Measurements from ENCODE around the gene AHI1.

Gene AHI1

DNA sequence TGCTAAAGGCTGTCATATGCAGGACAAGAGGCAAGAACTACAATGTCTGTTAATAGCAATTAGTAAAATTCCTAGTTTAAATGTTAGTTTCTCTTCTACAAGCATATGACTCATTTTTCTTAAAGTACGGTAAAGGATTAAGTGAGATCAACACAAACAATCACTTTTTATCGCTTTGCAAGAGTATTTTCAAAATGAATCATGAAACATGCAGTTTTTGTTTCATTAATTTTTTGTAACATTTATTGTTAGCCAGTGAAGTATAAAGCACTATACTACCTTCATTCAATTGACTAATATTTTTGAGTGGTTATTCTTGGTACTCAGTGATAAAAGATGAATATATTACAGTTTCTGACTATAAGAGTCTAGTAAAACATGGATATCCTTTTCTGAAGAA is 138.6 kb downstream of the AHI1 start:
- Histone ChIP-seq H3K36me3 (ENCODE audit: insufficient read depth) (no peaks in the 10 kb centered on the region), H3K9ac (no peak overlapping the region), H4K20me1 (ENCODE audit: insufficient read depth) (no peaks in the 10 kb centered on the region), H3K4me3 (IDR thresholded peaks at IDR 0.05; ENCODE audit: insufficient read depth, low read depth, low read length) (no peak overlapping the region), H3K79me2 (ENCODE audit: insufficient read depth, low read depth) (no peaks in the 10 kb centered on the region), H3K27me3 (ENCODE audit: insufficient read depth, low read depth) (no peaks in the 10 kb centered on the region), H3K4me1 (ENCODE audit: low read depth, poor library complexity, severe bottlenecking) (no peaks in the 10 kb centered on the region), H2AFZ (ENCODE audit: low read depth) (no peak overlapping the region), H3K27ac (no peak overlapping the region), H3K4me2 (no peak overlapping the region)
- TF ChIP-seq, protein P1, sequence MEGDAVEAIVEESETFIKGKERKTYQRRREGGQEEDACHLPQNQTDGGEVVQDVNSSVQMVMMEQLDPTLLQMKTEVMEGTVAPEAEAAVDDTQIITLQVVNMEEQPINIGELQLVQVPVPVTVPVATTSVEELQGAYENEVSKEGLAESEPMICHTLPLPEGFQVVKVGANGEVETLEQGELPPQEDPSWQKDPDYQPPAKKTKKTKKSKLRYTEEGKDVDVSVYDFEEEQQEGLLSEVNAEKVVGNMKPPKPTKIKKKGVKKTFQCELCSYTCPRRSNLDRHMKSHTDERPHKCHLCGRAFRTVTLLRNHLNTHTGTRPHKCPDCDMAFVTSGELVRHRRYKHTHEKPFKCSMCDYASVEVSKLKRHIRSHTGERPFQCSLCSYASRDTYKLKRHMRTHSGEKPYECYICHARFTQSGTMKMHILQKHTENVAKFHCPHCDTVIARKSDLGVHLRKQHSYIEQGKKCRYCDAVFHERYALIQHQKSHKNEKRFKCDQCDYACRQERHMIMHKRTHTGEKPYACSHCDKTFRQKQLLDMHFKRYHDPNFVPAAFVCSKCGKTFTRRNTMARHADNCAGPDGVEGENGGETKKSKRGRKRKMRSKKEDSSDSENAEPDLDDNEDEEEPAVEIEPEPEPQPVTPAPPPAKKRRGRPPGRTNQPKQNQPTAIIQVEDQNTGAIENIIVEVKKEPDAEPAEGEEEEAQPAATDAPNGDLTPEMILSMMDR (conservative IDR thresholded peaks at IDR 0.05; ENCODE audit: low read depth, low read length) = no peak

GRCh38 chr6:135358251-135358821 is 139.2 kb downstream of the AHI1 start:
- H2AFZ ChIP-seq (ENCODE audit: low read depth) = no peak overlapping the region
- H3K9ac ChIP-seq = no peak overlapping the region
- no peaks in the 10 kb centered on the region for H3K79me2 ChIP-seq (ENCODE audit: insufficient read depth, low read depth)
- no peaks in the 10 kb centered on the region for H4K20me1 ChIP-seq (ENCODE audit: insufficient read depth)
- TF ChIP-seq, protein P1 (conservative IDR thresholded peaks at IDR 0.05; ENCODE audit: low read depth, low read length) = no peak
- no peak overlapping the region for H3K4me3 ChIP-seq (IDR thresholded peaks at IDR 0.05; ENCODE audit: insufficient read depth, low read depth, low read length)
- H3K36me3 ChIP-seq (ENCODE audit: insufficient read depth) = no peaks in the 10 kb centered on the region
- no peaks in the 10 kb centered on the region for H3K4me1 ChIP-seq (ENCODE audit: low read depth, poor library complexity, severe bottlenecking)
- no peak overlapping the region for H3K27ac ChIP-seq
- H3K4me2 ChIP-seq = no peak overlapping the region
- no peaks in the 10 kb centered on the region for H3K27me3 ChIP-seq (ENCODE audit: insufficient read depth, low read depth)

GRCh38 chr6:135354407-135354806 is 143.1 kb downstream of the AHI1 start:
- Histone ChIP-seq H3K27me3 (ENCODE audit: insufficient read depth, low read depth) (no peaks in the 10 kb centered on the region), H3K36me3 (ENCODE audit: insufficient read depth) (no peaks in the 10 kb centered on the region), H3K79me2 (ENCODE audit: insufficient read depth, low read depth) (no peaks in the 10 kb centered on the region), H3K9ac (no peak overlapping the region), H3K4me3 (IDR thresholded peaks at IDR 0.05; ENCODE audit: insufficient read depth, low read depth, low read length) (no peak overlapping the region), H2AFZ (ENCODE audit: low read depth) (no peak overlapping the region), H4K20me1 (ENCODE audit: insufficient read depth) (no peaks in the 10 kb centered on the region), H3K4me1 (ENCODE audit: low read depth, poor library complexity, severe bottlenecking) (no peaks in the 10 kb centered on the region), H3K4me2 (no peak overlapping the region), H3K27ac (no peak overlapping the region)
- TF ChIP-seq, protein P1 (conservative IDR thresholded peaks at IDR 0.05; ENCODE audit: low read depth, low read length) = no peak

DNA sequence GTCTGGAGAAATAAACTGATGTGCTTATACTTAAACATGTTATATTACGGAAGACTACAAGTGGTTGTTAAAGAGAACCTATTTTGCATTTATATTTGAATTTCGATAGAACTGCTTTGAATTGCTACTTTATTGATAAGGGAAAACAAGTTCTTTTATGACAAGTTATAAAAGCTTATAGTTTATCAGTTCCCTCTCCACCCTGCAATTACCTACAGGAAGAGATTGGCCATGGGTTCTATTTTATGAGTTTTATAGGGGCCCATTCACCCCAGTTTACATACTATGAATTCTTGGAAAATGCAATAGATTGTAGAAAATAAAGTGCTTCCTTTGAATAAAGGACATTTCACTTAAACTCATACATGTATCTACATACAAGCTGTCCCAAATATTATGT is 144.4 kb downstream of the AHI1 start:
- Histone ChIP-seq H3K36me3 (ENCODE audit: insufficient read depth) (no peaks in the 10 kb centered on the region), H4K20me1 (ENCODE audit: insufficient read depth) (no peaks in the 10 kb centered on the region), H3K27ac (no peak overlapping the region), H3K27me3 (ENCODE audit: insufficient read depth, low read depth) (no peaks in the 10 kb centered on the region), H3K4me3 (IDR thresholded peaks at IDR 0.05; ENCODE audit: insufficient read depth, low read depth, low read length) (no peak overlapping the region), H3K4me2 (no peak overlapping the region), H3K9ac (no peak overlapping the region), H2AFZ (ENCODE audit: low read depth) (no peak overlapping the region), H3K79me2 (ENCODE audit: insufficient read depth, low read depth) (no peaks in the 10 kb centered on the region), H3K4me1 (ENCODE audit: low read depth, poor library complexity, severe bottlenecking) (no peaks in the 10 kb centered on the region)
- TF ChIP-seq, protein P1 (conservative IDR thresholded peaks at IDR 0.05; ENCODE audit: low read depth, low read length) = no peak

Data from KMS-11 (cell line).